HG03571 (cell line): Measurements from ENCODE around the gene TSHZ3.

Source experiments
- ATAC-seq: cut with Tn5 transposase; IDR thresholded peaks from one replicate; pipeline ENCODE4 v1.9.1; 2021; ENCODE audit not compliant: unreplicated experiment

The TSHZ3 gene

GRCh38 chr19:31252441-31252840, 96.8 kb downstream of the TSHZ3 start:
- no peak for ATAC-seq

- no peak for ATAC-seq
These were observed 100.0 kb downstream of the TSHZ3 start for GRCh38 chr19:31249217-31249616.

- ATAC-seq, result no peak
These were observed 113.4 kb downstream of the TSHZ3 start for GRCh38 chr19:31235806-31236205.

- no peak for ATAC-seq
These were observed 115.9 kb downstream of the TSHZ3 start for GRCh38 chr19:31233295-31233800.

GRCh38 chr19:31232871-31233270, 116.4 kb downstream of the TSHZ3 start:
- ATAC-seq, result no peak

- ATAC-seq, result no peak
These were observed 117.1 kb downstream of the TSHZ3 start for GRCh38 chr19:31232180-31232579.

GRCh38 chr19:31231237-31231636, 118.0 kb downstream of the TSHZ3 start:
- no peak for ATAC-seq

- ATAC-seq, result no peak
These were observed 122.9 kb downstream of the TSHZ3 start for GRCh38 chr19:31226151-31226935.
